HUES6 (cell line): Measurements from ENCODE around the gene MRPL42.

Experiments
- H3K27ac ChIP-seq: 2 replicates; pipeline ENCODE4 v1.7.0; 2013; ENCODE audit warnings: low read depth, mild to moderate bottlenecking, low read length, inconsistent platforms
- H3K27me3 ChIP-seq: 2 replicates; pipeline ENCODE4 v1.6.1; 2013; ENCODE audit warnings: low read length; ENCODE audit not compliant: control insufficient read depth, insufficient read depth
- H3K36me3 ChIP-seq: 2 replicates; pipeline ENCODE4 v1.6.1; 2013; ENCODE audit warnings: low read length; ENCODE audit not compliant: control insufficient read depth, insufficient read depth
- H3K4me1 ChIP-seq: 2 replicates; pipeline ENCODE4 v1.6.1; 2013; ENCODE audit warnings: low read length; ENCODE audit not compliant: control insufficient read depth, insufficient read depth
- H3K4me3 ChIP-seq: 2 replicates; pipeline ENCODE4 v1.5.1; 2013; ENCODE audit warnings: low read depth, low read length
- H3K9ac ChIP-seq: one replicate; pipeline ENCODE4 v1.6.1; 2013; ENCODE audit warnings: mild to moderate bottlenecking, low read length
- H3K9me3 ChIP-seq: 2 replicates; pipeline ENCODE4 v1.6.1; 2013; ENCODE audit warnings: low read depth, low read length; ENCODE audit not compliant: control insufficient read depth, insufficient read depth

Gene MRPL42

DNA sequence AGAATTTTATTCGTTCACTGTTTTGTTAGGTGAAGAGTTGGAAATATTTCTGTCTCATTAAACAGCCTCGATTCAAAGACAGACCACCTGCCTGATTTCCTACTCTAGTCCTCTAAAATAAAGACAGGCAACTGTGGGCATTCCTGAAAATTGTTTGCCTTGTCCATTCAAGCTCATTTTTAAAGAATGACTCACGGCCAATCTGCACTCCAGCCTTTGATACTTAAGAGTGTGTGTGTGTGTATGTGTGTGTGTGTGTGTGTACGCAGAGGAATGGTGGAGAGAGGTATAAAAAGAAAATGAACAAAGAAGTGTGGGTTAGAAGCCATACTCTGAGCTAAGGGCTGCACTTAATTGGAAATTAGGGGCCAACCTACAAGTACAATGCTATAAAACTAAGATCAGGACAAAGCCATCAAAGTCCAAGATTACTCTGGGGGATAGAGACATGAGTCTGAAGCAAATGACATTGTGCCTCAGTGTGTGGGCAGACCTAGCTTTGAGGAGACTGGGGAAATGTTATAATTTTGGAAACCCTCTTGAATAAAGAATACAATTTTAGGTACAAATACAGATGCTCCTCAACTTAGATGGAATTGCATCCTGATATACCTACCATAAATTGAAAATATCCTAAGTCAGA is 59.6 kb downstream of the MRPL42 start:
- H3K27ac ChIP-seq, result no peak overlapping the region; the same call in 1 of the 2 replicates
- H3K27me3 ChIP-seq, result no peaks in the 10 kb centered on the region
- no peak overlapping the region for H3K4me3 ChIP-seq
- no peaks in the 10 kb centered on the region for H3K9me3 ChIP-seq
- 0 out of 2 replicates have a peak, but pooled peaks cover 6% of the 10 kb centered on the region for H3K4me1 ChIP-seq
- H3K36me3 ChIP-seq, result no peaks in the 10 kb centered on the region
- no peak overlapping the region for H3K9ac ChIP-seq

DNA sequence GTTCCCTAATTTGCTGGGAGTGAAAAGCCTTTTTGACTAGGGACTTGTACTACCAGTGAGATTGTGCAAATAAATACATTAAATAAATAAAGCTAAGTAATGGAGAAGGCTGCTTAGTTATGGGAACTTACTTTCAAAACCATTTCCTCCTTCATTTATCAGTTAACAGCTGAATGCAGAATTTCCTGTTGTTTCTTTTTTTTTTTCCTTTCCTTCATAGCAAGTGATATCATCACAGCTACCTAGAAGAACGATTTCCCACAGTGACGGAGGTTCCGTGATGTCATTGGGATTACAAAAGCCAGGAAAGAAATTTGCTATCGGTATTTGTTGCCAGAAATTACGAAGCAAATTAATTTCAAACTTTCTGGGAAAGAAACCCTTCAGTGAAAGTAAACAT is 63.0 kb downstream of the MRPL42 start:
- Histone ChIP-seq H3K27me3 (no peaks in the 10 kb centered on the region), H3K9ac (no peak overlapping the region), H3K27ac (no peak overlapping the region), H3K36me3 (no peaks in the 10 kb centered on the region), H3K4me1 (0 out of 2 replicates have a peak, but pooled peaks cover 6% of the 10 kb centered on the region), H3K4me3 (no peak overlapping the region), H3K9me3 (no peaks in the 10 kb centered on the region)

DNA sequence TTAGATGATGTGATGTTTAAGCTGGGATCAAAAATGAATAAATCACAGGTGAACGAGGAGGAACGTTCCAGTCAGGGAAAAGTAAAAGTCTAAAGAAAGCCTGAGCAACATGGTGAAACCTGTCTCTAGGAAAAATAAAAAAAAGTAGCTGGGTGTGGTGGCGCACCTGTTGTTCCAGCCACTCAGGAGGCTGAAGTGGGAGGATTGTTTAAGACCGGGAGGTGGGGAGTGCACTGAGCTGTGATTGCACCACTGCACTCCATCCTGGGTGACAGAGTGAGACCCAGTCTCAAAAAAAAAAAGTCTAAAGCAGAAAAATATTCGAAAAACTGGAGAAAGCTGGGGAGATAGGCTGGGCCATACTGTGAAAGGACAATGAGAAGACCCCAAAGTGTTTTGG is 66.0 kb downstream of the MRPL42 start:
- H3K9me3 ChIP-seq, result no peaks in the 10 kb centered on the region
- no peak overlapping the region for H3K4me3 ChIP-seq
- H3K4me1 ChIP-seq, result no peaks in the 10 kb centered on the region
- no peak overlapping the region for H3K27ac ChIP-seq
- no peaks in the 10 kb centered on the region for H3K36me3 ChIP-seq
- no peak overlapping the region for H3K9ac ChIP-seq
- no peaks in the 10 kb centered on the region for H3K27me3 ChIP-seq

DNA sequence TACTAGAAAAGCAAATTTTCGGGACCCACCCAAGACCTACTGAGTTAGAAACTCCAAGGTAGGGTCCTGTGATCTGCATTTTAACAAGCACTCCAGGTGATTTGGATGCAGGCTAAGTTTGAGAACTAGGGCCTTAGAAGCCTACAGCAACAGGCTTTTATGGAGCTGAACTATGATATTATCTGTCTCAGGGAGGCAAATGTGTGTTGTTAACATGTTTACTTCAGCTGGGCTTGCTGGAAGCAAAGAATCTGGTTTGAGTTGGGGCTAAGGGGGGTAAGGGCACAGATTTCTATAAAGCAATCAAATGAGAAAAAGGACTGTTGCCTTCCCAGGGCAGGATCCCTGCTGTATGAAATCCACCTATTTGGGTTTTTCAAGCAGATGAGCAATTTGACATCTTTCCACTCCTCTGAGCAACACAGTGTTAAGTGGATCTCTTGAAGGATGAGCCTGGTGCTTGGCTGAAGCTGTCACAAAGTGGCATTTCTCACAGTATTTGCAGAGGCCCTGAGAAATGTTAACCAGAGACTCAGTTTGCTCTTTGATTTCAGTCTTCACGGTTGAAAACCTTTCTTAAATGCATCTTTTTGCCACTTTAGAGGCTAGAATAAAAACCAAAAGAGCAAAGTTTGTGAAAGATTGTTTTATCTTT is 68.9 kb downstream of the MRPL42 start:
- H3K36me3 ChIP-seq, result no peaks in the 10 kb centered on the region

DNA sequence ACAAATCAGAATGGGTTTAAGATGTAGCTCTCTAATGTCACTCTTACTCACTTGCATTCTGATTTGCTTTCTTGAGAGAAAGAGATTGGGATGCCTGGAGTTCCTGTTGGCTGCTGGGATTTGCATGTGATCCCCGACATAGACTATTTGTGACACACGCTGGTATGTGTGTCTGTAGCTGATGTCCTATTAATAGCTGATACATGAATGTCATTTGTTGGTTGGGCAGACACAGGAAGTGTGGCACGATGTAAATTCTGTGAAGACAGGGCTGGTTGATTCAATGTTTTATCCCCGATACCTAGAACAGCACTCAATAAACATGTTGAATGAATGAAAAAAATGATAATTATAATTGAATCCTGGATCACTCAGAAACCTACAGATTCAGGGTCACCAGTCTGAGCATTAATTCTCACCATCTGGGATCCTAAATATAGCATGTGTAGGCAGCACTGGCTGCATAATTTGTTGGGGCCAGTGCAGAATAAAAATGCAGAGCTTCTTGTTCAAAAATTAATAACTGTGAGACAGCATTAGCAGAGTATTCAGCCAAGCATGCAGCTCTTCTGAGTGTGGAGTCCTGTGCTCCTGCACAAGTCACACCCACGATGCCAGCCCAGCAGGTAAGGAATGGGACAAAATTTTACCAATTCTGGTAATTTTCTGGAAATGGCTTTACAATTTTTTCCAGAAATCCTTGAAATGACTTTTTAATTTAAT is 69.6 kb downstream of the MRPL42 start:
- H3K4me1 ChIP-seq, result peaks cover 3% of the 10 kb centered on the region; the same call in 1 of the 2 replicates
- no peak overlapping the region for H3K4me3 ChIP-seq
- no peaks in the 10 kb centered on the region for H3K27me3 ChIP-seq
- no peaks in the 10 kb centered on the region for H3K9me3 ChIP-seq
- no peak overlapping the region for H3K27ac ChIP-seq
- no peak overlapping the region for H3K9ac ChIP-seq
- no peaks in the 10 kb centered on the region for H3K36me3 ChIP-seq

More for the DNA sequence above, 68.9 kb downstream of the MRPL42 start:
- Histone ChIP-seq H3K4me3 (no peak overlapping the region), H3K4me1 (no peaks in the 10 kb centered on the region), H3K27me3 (no peaks in the 10 kb centered on the region), H3K27ac (no peak overlapping the region), H3K9ac (no peak overlapping the region), H3K9me3 (no peaks in the 10 kb centered on the region)

DNA sequence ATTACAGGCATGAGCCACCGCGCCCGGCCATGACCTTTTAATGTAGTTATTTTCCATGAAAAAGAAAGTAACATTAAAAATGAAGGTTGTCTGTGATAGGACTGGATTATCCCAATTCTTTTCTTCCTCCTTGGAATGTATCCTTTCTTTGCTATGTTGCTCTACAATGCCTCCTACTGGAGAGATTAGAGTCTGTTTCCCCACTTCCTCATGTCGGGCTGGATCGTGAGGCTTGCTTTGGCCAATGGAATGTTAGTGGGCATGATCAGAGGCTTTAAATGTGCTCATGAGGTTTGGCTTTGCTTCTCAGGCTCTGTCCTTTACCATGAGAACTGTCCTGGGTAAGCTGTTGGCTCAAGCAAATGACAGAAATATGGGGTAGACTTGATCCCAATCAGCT is 70.5 kb downstream of the MRPL42 start:
- H3K4me1 ChIP-seq, result peaks cover 3% of the 10 kb centered on the region; the same call in 1 of the 2 replicates
- no peaks in the 10 kb centered on the region for H3K9me3 ChIP-seq
- no peaks in the 10 kb centered on the region for H3K36me3 ChIP-seq
- no peak overlapping the region for H3K27ac ChIP-seq
- H3K9ac ChIP-seq, result no peak overlapping the region
- H3K27me3 ChIP-seq, result no peaks in the 10 kb centered on the region
- H3K4me3 ChIP-seq, result no peak overlapping the region

DNA sequence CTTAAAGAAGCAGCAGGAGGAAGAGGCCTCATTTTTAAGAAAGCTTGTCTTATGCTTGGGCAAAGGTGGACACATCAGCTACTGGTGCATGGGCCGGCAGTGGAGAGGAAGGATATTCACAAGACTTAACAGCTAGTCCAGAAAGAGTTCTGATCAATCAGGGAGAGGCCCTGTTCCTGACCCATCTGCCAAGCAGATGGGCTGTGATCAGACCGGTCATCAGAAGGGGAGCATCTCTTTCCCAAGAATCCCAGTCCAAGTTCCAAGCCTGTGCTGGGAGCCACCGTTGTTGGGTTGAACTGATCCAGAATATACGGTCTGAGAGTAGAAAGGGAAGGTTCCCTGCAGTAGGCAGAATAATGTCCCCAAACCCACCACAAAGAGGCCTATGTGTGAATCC is 72.5 kb downstream of the MRPL42 start:
- Histone ChIP-seq H3K4me3 (no peak overlapping the region), H3K9me3 (no peaks in the 10 kb centered on the region), H3K4me1 (peaks cover 3% of the 10 kb centered on the region; the same call in 1 of the 2 replicates), H3K9ac (no peak overlapping the region), H3K27ac (no peak overlapping the region), H3K36me3 (peaks cover 3% of the 10 kb centered on the region; the same call in 1 of the 2 replicates), H3K27me3 (no peaks in the 10 kb centered on the region)

DNA sequence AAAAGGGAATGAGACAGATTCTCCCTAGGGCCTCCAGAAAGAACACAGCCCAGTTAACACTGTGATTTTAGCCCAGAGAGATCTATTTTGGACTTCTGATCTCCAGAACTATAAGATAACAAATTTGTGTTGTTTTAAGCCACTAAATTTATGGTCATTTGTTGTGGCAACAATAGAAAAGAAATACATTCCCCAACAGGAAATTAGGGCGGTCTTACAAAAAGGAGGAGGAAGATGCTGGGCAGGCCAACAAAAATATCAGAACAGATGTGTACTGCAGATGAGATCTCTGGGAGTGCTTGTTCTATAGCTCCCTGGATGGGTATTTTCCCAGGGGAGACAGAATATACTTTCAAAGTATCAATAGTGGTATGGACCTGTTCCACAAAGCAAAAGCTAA is 73.2 kb downstream of the MRPL42 start:
- Histone ChIP-seq H3K27me3 (no peaks in the 10 kb centered on the region), H3K27ac (no peak overlapping the region), H3K4me3 (no peak overlapping the region), H3K9me3 (no peaks in the 10 kb centered on the region), H3K4me1 (peaks cover 3% of the 10 kb centered on the region; the same call in 1 of the 2 replicates), H3K9ac (no peak overlapping the region), H3K36me3 (peaks cover 3% of the 10 kb centered on the region; the same call in 1 of the 2 replicates)

DNA sequence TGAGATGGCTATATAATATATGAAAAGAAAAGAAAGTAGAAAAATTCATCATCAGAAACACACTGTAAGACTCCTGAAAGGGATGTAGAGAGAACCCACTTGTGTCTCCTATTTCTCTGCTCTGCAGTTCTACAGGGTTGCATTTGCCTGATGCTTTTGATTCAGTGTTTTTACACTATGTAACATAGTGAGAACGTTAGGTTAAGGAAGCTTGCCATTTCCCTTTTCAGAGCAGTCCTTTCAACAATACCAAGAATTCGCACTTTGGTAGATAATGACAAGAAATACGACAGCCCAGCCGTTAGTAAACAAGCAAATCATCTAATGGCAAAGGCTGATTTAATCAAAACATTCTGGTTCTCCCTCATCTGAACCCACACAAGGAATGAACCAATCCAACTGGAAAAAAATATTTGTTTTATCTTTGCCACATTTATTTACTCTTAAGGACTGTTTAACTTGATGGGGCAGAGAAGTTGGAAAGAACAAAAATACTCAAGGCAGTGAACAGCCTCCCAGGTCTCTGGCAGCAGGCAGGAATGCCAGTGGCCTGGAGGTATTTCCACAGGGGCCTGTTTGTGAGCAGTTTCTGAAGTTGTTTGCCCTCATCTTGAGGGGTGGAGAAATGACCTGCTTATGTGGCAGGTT is 74.4 kb downstream of the MRPL42 start:
- no peak overlapping the region for H3K4me3 ChIP-seq
- H3K9ac ChIP-seq, result no peak overlapping the region
- no peaks in the 10 kb centered on the region for H3K9me3 ChIP-seq
- H3K4me1 ChIP-seq, result peaks cover 3% of the 10 kb centered on the region; the same call in 1 of the 2 replicates
- H3K27ac ChIP-seq, result no peak overlapping the region
- H3K36me3 ChIP-seq, result peaks cover 3% of the 10 kb centered on the region; the same call in 1 of the 2 replicates
- H3K27me3 ChIP-seq, result no peaks in the 10 kb centered on the region

DNA sequence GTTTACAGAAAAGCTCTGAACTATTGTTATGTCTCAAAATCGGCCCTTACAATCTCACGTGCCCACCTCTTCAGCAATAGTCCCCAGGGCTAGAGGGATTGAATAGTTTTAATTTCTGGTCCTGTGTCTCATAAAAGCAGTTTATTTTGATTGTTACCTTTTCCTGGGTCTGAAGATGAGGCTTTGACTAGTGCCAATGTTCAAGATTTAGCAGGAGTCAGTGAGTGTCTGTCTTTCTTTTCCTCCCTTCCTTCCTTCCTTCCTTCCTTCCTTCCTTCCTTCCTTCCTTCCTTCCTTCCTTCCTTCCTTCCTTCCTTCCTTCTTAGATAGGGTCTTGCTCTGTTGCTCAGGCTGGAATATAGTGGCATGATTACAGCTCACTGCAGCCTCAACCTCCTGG is 80.5 kb downstream of the MRPL42 start:
- Histone ChIP-seq H3K4me3 (no peak overlapping the region), H3K27ac (no peak overlapping the region), H3K9ac (no peak overlapping the region), H3K27me3 (no peaks in the 10 kb centered on the region), H3K9me3 (no peaks in the 10 kb centered on the region), H3K4me1 (no peaks in the 10 kb centered on the region), H3K36me3 (peaks cover 5% of the 10 kb centered on the region; the same call in 1 of the 2 replicates)
